Measurements from ENCODE around the gene PTPN20.
"Not testable (repeated sequence)": the region's sequence is repeated elsewhere in the genome, so short reads cannot be mapped to it uniquely, and the experiment has no call there.

GRCh38 chr10:46906359-46906758 is 4.9 kb upstream of the PTPN20 start:
- TF ChIP-seq CTCF (IDR thresholded peaks at IDR 0.05; ENCODE audit: low read length); EZH2 (IDR thresholded peaks at IDR 0.05; ENCODE audit: borderline replicate concordance, low read length): not testable (repeated sequence)
